Ovary (tissue), 3 donors: ENCODE measurements around the gene BIN1.

ENCODE experiments used
- POLR2A ChIP-seq: fragments of 450-650 bp; IDR thresholded peaks from one replicate; pipeline ENCODE4 v1.6.1; 2017; ENCODE audit warnings: antibody characterized with exemption, mild to moderate bottlenecking, moderate library complexity
- TF ChIP-seq, protein P1 (sequence below), 3 donors: fragments of 450-650 bp in 2 of 3; fragments of 200-600 bp in 1 of 3; IDR thresholded peaks; one replicate each; pipeline versions ENCODE4 v1.5.1 to v1.8.0; 2016 to 2022; ENCODE audit warnings: antibody characterized with exemption in 3 of 3, mild to moderate bottlenecking in 1 of 3
- donor health status: DM: no; HTN: no; CAD: no.

DNA sequence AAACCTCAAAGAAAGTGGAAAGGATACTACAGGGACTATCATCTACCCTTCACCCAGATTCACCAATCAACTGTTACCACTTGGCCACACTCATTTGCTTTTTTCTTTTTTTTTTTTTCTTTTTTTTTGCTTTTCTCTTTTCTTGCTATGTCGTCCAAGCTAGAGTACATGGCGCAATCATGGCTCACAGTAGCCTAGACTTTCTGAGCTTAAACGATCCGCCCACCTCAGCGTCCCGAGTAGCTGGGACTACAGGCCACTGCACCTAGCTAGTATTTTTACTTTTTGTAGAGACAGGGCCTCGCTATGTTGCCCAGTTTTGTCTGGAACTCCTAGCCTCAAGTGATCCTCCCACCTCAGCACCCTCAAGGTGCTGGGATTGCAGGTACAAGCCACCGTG lies 24.0 kb downstream of the BIN1 start:
- no peak for TF ChIP-seq POLR2A
- TF ChIP-seq, protein P1, sequence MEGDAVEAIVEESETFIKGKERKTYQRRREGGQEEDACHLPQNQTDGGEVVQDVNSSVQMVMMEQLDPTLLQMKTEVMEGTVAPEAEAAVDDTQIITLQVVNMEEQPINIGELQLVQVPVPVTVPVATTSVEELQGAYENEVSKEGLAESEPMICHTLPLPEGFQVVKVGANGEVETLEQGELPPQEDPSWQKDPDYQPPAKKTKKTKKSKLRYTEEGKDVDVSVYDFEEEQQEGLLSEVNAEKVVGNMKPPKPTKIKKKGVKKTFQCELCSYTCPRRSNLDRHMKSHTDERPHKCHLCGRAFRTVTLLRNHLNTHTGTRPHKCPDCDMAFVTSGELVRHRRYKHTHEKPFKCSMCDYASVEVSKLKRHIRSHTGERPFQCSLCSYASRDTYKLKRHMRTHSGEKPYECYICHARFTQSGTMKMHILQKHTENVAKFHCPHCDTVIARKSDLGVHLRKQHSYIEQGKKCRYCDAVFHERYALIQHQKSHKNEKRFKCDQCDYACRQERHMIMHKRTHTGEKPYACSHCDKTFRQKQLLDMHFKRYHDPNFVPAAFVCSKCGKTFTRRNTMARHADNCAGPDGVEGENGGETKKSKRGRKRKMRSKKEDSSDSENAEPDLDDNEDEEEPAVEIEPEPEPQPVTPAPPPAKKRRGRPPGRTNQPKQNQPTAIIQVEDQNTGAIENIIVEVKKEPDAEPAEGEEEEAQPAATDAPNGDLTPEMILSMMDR (IDR thresholded peaks at IDR 0.05): no peak
